Neural cell (in vitro differentiated cells): ENCODE data around the gene WDR11. TPM values are rescaled to one million over a fixed set of nuclear protein-coding genes. Genes with fewer than 3 reads are reported as not detected.

Source experiments
- H2AFZ ChIP-seq: fragments of 200-600, 300-800 bp; sonication (generic), shearing (Covaris generic); 2 replicates; pipeline ENCODE4 v1.6.0; 2014; ENCODE audit warnings: low read depth, mild to moderate bottlenecking, antibody characterized with exemption, low read length, moderate library complexity
- H3F3A ChIP-seq: fragments of 200-600 bp; shearing (Covaris generic); 2 replicates; pipeline ENCODE4 v1.6.1; 2016; ENCODE audit warnings: mild to moderate bottlenecking, moderate library complexity, mixed read lengths, antibody characterized with exemption, low read length; ENCODE audit not compliant: insufficient read depth, poor library complexity, severe bottlenecking
- H3K27ac ChIP-seq: fragments of 200-600, 300-800 bp; sonication (generic), shearing (Covaris generic); 2 replicates; pipeline ENCODE4 v1.5.1; 2014; ENCODE audit warnings: mild to moderate bottlenecking, low read length, moderate library complexity
- H3K27me3 ChIP-seq: fragments of 300-800, 200-600 bp; sonication (generic), shearing (Covaris generic); 2 replicates; pipeline ENCODE4 v1.6.0; 2014; ENCODE audit warnings: mild to moderate bottlenecking, low read depth, low read length, moderate library complexity; ENCODE audit not compliant: insufficient read depth
- H3K36me3 ChIP-seq: fragments of 300-800, 200-600 bp; sonication (generic), shearing (Covaris generic); 2 replicates; pipeline ENCODE4 v1.5.1; 2014; ENCODE audit warnings: mild to moderate bottlenecking, antibody characterized with exemption, low read length, moderate library complexity; ENCODE audit not compliant: insufficient read depth
- H3K4me2 ChIP-seq: fragments of 300-800, 200-600 bp; sonication (generic), shearing (Covaris generic); 2 replicates; pipeline ENCODE4 v1.6.0; 2014; ENCODE audit warnings: mild to moderate bottlenecking, low read length
- H3K4me3 ChIP-seq: fragments of 300-800, 200-600 bp; sonication (generic), shearing (Covaris generic); 2 replicates; pipeline ENCODE4 v1.5.1; 2014; ENCODE audit warnings: mild to moderate bottlenecking, low read length, moderate library complexity
- H3K79me2 ChIP-seq: fragments of 200-600 bp; shearing (Covaris generic); replicated peaks from 2 replicates; pipeline ENCODE4 v1.6.0; 2014; ENCODE audit warnings: mild to moderate bottlenecking, low read length, moderate library complexity; ENCODE audit not compliant: insufficient read depth
- H3K9ac ChIP-seq: fragments of 300-800, 200-600 bp; sonication (generic), shearing (Covaris generic); 2 replicates; pipeline ENCODE4 v1.6.1; 2016; ENCODE audit warnings: mild to moderate bottlenecking, low read length, mixed read lengths
- H3K9me2 ChIP-seq: fragments of 200-600 bp; shearing (Covaris generic); 2 replicates; pipeline ENCODE4 v1.6.1; 2016; ENCODE audit warnings: mild to moderate bottlenecking, low read length, mixed read lengths; ENCODE audit not compliant: insufficient read depth
- H3K9me3 ChIP-seq: fragments of 200-600, 300-800 bp; sonication (generic), shearing (Covaris generic); 2 replicates; pipeline ENCODE4 v1.6.1; 2016; ENCODE audit warnings: mild to moderate bottlenecking, mixed run types, low read length, moderate library complexity, mixed read lengths
- H4K20me1 ChIP-seq: fragments of 200-600 bp; shearing (Covaris generic); 2 replicates; pipeline ENCODE4 v1.6.1; 2016; ENCODE audit warnings: mild to moderate bottlenecking, mixed run types; ENCODE audit not compliant: insufficient read depth
- CTCF ChIP-seq: fragments of 450-650 bp; IDR thresholded peaks from 2 replicates; pipeline ENCODE4 v1.5.1; 2014; ENCODE audit warnings: antibody characterized with exemption, mild to moderate bottlenecking, moderate library complexity; ENCODE audit not compliant: poor library complexity, severe bottlenecking
- EP300 ChIP-seq: fragments of 450-650 bp; conservative IDR thresholded peaks from 2 replicates; pipeline ENCODE4 v1.6.1; 2014; ENCODE audit warnings: antibody characterized with exemption, mild to moderate bottlenecking, moderate library complexity; ENCODE audit not compliant: poor library complexity, severe bottlenecking
- EZH2 ChIP-seq: fragments of 200-600, 300-800 bp; shearing (Covaris generic), sonication (generic); IDR thresholded peaks from 2 replicates; pipeline ENCODE4 v1.6.1; 2014; ENCODE audit warnings: antibody characterized with exemption, low read length, borderline replicate concordance, mild to moderate bottlenecking; ENCODE audit not compliant: insufficient read depth, poor library complexity, severe bottlenecking
- MXI1 ChIP-seq: fragments of 450-650 bp; conservative IDR thresholded peaks from 2 replicates; pipeline ENCODE4 v1.6.1; 2014; ENCODE audit warnings: antibody characterized with exemption, mild to moderate bottlenecking; ENCODE audit not compliant: poor library complexity, severe bottlenecking
- POLR2AphosphoS5 ChIP-seq: IDR thresholded peaks from 2 replicates; pipeline ENCODE4 v1.6.1; 2012
- RAD21 ChIP-seq: fragments of 450-650 bp; conservative IDR thresholded peaks from 2 replicates; pipeline ENCODE4 v1.6.1; 2014; ENCODE audit warnings: antibody characterized with exemption, mild to moderate bottlenecking, moderate library complexity
- REST ChIP-seq: IDR thresholded peaks from 2 replicates; pipeline ENCODE4 v1.6.1; 2012; ENCODE audit warnings: borderline replicate concordance
- SMC3 ChIP-seq: fragments of 450-650 bp; conservative IDR thresholded peaks from 2 replicates; pipeline ENCODE4 v1.6.1; 2014; ENCODE audit warnings: antibody characterized with exemption, mild to moderate bottlenecking, moderate library complexity; ENCODE audit not compliant: poor library complexity
- TAF1 ChIP-seq: IDR thresholded peaks from 2 replicates; pipeline ENCODE4 v1.6.1; 2012; ENCODE audit warnings: low read depth
- polyA plus RNA-seq: library from polyadenylated mRNA; depleted of rRNA; stranded (reverse); fragments of >200 nt; gene quantifications from 2 replicates; pipeline ENCODE4 v1.2.3, GENCODE V29; 2014

WDR11 gene
- polyA plus RNA-seq, 1 donor from 2014 or later, result 160 TPM

GRCh38 chr10:120819366-120819765 is 31.8 kb upstream of the WDR11 start:
- no peak overlapping the region for H3K4me3 ChIP-seq
- H3K79me2 ChIP-seq, result no peaks in the 10 kb centered on the region
- H3K27ac ChIP-seq, result no peak overlapping the region
- no peaks in the 10 kb centered on the region for H3F3A ChIP-seq
- no peak overlapping the region for H3K9ac ChIP-seq
- H3K36me3 ChIP-seq, result no peaks in the 10 kb centered on the region
- TF ChIP-seq MXI1, result no peak
- no peaks in the 10 kb centered on the region for H3K27me3 ChIP-seq
- no peaks in the 10 kb centered on the region for H3K9me3 ChIP-seq
- H3K4me2 ChIP-seq, result no peak overlapping the region
- H4K20me1 ChIP-seq, result no peaks in the 10 kb centered on the region
- no peak overlapping the region for H2AFZ ChIP-seq
- H3K9me2 ChIP-seq, result no peaks in the 10 kb centered on the region

GRCh38 chr10:120823266-120823665 is 27.9 kb upstream of the WDR11 start:
- Histone ChIP-seq H3K9me3 (no peaks in the 10 kb centered on the region), H3K36me3 (no peaks in the 10 kb centered on the region), H3K4me2 (no peak overlapping the region), H2AFZ (no peak overlapping the region), H4K20me1 (no peaks in the 10 kb centered on the region), H3F3A (no peaks in the 10 kb centered on the region), H3K9ac (no peak overlapping the region), H3K79me2 (no peaks in the 10 kb centered on the region), H3K9me2 (no peaks in the 10 kb centered on the region), H3K27ac (no peak overlapping the region), H3K27me3 (no peaks in the 10 kb centered on the region), H3K4me3 (no peak overlapping the region)
- TF ChIP-seq RAD21 (no peak), EZH2 (no peak), TAF1 (no peak), REST (no peak), MXI1 (no peak)

- no peak overlapping the region for H3K4me3 ChIP-seq
- TF ChIP-seq CTCF (no peak), POLR2AphosphoS5 (no peak), SMC3 (no peak), RAD21 (no peak), TAF1 (no peak), EP300 (no peak), MXI1 (no peak), REST (no peak), EZH2 (no peak)
Measured at GRCh38 chr10:120824881-120825309, 26.3 kb upstream of the WDR11 start.

More at GRCh38 chr10:120824881-120825309, 26.3 kb upstream of the WDR11 start:
- Histone ChIP-seq H3K27ac (no peak overlapping the region), H3K9ac (no peak overlapping the region), H3K36me3 (no peaks in the 10 kb centered on the region), H4K20me1 (no peaks in the 10 kb centered on the region), H3K9me2 (no peaks in the 10 kb centered on the region), H3K79me2 (no peaks in the 10 kb centered on the region), H3F3A (no peaks in the 10 kb centered on the region), H3K4me2 (no peak overlapping the region), H3K27me3 (no peaks in the 10 kb centered on the region), H2AFZ (no peak overlapping the region), H3K9me3 (no peaks in the 10 kb centered on the region)
